OCI-LY3 (cell line): Measurements from ENCODE around the gene ITK.

ENCODE experiments used
- EZH2phosphoT487 ChIP-seq: fragments of 200-600 bp; shearing (Covaris generic); IDR thresholded peaks from 2 replicates; pipeline ENCODE4 v1.6.1; 2018; ENCODE audit warnings: antibody characterized with exemption, mixed run types, low read depth
- TF ChIP-seq, protein P1 (sequence below): fragments of 200-600, 300-600 bp; sonication (generic); IDR thresholded peaks from 2 replicates; pipeline ENCODE4 v1.5.1; 2014; ENCODE audit warnings: antibody characterized with exemption, low read length, low read depth

DNA sequence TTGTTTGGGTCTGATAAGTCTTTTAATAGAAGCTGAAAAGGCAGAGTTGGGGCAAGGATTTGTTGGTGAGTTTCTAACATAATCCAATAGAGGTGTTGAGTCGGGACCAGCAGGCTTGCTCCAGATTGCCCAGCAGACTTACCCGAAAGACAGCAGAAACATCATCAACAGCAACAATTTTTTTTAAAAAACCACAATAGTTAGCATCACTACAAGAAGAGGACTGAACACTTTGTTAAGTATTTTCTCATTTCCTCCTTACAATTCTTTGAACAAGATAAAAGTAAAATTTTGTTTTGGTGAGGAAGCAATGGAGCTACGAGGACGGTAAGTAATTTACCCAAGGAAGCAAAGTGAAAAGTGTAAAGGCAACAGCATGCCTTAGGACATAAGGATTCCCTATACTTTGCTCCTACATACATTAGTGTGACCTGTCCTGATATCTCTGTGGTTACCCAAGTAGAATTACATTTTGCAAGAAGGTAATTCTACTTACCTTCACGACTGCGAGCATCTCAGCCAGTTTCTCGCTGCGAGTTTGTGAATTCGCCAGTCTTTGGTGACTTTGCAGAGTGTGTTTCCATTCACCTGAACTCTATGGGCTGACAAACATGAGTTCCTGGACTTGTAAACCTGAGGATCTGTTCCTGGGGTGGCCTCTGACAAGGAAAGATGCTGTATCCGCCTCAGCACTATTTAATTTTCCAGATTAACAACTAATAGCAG lies 13.2 kb downstream of the ITK start:
- no peak for TF ChIP-seq EZH2phosphoT487
- TF ChIP-seq, protein P1, sequence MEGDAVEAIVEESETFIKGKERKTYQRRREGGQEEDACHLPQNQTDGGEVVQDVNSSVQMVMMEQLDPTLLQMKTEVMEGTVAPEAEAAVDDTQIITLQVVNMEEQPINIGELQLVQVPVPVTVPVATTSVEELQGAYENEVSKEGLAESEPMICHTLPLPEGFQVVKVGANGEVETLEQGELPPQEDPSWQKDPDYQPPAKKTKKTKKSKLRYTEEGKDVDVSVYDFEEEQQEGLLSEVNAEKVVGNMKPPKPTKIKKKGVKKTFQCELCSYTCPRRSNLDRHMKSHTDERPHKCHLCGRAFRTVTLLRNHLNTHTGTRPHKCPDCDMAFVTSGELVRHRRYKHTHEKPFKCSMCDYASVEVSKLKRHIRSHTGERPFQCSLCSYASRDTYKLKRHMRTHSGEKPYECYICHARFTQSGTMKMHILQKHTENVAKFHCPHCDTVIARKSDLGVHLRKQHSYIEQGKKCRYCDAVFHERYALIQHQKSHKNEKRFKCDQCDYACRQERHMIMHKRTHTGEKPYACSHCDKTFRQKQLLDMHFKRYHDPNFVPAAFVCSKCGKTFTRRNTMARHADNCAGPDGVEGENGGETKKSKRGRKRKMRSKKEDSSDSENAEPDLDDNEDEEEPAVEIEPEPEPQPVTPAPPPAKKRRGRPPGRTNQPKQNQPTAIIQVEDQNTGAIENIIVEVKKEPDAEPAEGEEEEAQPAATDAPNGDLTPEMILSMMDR = no peak
